Lower lobe of right lung (tissue), 2 donors: ENCODE results near the gene CEP97. TPM values are rescaled to one million over a fixed set of nuclear protein-coding genes. Genes with fewer than 3 reads are reported as not detected.

Source experiments
- ATAC-seq, 2 donors: fragments of 200-7000 bp; cut with Tn5 transposase; one replicate each; pipeline ENCODE4 v1.9.1; 2020 to 2022; ENCODE audit warnings: mild to moderate bottlenecking in 2 of 2, moderate library complexity in 2 of 2
- DNase-seq: peaks from one replicate; pipeline ENCODE4 v3.0.0-alpha.2; 2020
- H3K27ac ChIP-seq: fragments of 200-600 bp; one replicate; pipeline ENCODE4 v1.8.0; 2022
- H3K27me3 ChIP-seq: fragments of 200-600 bp; one replicate; pipeline ENCODE4 v1.8.0; 2022; ENCODE audit warnings: low read depth
- H3K36me3 ChIP-seq: fragments of 200-600 bp; one replicate; pipeline ENCODE4 v1.8.0; 2022; ENCODE audit warnings: mild to moderate bottlenecking
- H3K4me1 ChIP-seq: fragments of 200-600 bp; one replicate; pipeline ENCODE4 v1.8.0; 2022
- H3K4me3 ChIP-seq: fragments of 200-600 bp; one replicate; pipeline ENCODE4 v1.8.0; 2022; ENCODE audit warnings: mild to moderate bottlenecking
- H3K9me3 ChIP-seq: fragments of 200-600 bp; one replicate; pipeline ENCODE4 v1.8.0; 2022
- intact Hi-C: fragments of 100-400 bp; cut with DNase I; formaldehyde crosslinking; loops from one replicate; pipeline ENCODE4 v1.11.0; 2022
- long read RNA-seq: library from polyadenylated mRNA; unstranded; transcript quantifications from one replicate; pipeline ENCODE4 v2.0.0, GENCODE V29; 2021
- total RNA-seq: library from RNA; stranded (reverse); fragmentation: NEBNext Ultra II Directional; extraction: Animal tissue kit (Norgen Biotek cat#: 25700); gene quantifications from one replicate; pipeline ENCODE4 v1.2.1, GENCODE V29; 2021
- TF ChIP-seq, protein P1 (sequence below): fragments of 200-600 bp; IDR thresholded peaks from one replicate; pipeline ENCODE4 v1.8.0; 2022; ENCODE audit warnings: antibody characterized with exemption, mild to moderate bottlenecking
- donor health status: DM: no; HTN: yes; CAD: no; lungs with severe emphysema.

The CEP97 gene, protein sequence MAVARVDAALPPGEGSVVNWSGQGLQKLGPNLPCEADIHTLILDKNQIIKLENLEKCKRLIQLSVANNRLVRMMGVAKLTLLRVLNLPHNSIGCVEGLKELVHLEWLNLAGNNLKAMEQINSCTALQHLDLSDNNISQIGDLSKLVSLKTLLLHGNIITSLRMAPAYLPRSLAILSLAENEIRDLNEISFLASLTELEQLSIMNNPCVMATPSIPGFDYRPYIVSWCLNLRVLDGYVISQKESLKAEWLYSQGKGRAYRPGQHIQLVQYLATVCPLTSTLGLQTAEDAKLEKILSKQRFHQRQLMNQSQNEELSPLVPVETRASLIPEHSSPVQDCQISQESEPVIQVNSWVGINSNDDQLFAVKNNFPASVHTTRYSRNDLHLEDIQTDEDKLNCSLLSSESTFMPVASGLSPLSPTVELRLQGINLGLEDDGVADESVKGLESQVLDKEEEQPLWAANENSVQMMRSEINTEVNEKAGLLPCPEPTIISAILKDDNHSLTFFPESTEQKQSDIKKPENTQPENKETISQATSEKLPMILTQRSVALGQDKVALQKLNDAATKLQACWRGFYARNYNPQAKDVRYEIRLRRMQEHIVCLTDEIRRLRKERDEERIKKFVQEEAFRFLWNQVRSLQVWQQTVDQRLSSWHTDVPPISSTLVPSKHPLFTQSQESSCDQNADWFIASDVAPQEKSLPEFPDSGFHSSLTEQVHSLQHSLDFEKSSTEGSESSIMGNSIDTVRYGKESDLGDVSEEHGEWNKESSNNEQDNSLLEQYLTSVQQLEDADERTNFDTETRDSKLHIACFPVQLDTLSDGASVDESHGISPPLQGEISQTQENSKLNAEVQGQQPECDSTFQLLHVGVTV
- total RNA-seq, result 8.0 TPM
- long read RNA-seq, full-length matches to known transcripts, result 2 of 6 reads
- long read RNA-seq, partial matches to known transcripts, result 0 of 6 reads
- long read RNA-seq, other reads (novel, unspliced or antisense), result 4 of 6 reads

DNA sequence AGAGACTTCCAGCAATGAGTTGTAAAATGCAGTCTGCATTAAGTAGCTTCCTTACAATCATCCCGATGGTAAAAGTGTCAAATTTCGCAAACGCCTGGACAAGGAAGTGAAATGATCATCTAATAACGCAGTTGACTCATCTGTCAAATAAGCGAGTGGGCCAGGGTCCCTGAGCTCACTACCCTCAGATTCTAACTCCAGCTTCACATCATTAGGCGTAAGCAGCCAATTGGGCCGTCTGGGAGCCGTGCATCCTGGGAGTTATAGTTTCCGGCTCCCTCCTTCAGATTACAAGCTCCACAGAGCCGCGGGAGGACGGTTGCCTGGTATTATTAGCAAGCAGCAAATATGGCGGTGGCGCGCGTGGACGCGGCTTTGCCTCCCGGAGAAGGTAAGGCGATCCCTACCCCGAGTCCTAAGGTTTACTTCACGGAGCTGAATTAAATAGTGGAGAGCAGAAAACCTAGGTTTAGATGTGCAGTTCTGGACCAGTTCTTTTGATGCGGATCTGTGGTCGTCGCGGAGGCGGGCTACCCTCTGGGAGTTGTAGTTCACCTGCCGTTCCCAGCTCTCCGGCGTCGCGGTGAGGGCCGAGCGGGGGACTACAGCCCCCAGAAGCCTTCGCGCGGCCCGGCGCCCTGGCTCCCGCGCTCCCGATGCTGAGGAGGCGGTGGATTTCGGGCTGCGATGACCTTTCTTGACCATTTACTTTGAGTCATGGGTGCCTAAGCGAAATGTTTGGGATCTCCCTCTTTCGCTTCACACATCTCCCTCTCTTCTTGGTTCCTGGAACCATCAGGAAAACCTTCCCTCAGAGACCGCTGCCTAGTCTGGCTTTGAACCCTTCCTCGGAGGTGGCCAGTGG, at the start of gene CEP97:
CEP97 (plus strand) TSS at position 286 of the 865 bp plus-strand sequence; CDS start at position 349, 63 bp downstream.
- H3K36me3 ChIP-seq, result peaks cover 17% of the 10 kb centered on the region
- peak within 1 kb of the TSS; percentile 77 for H3K27ac ChIP-seq
- DNase-seq (peak; percentile 94), ATAC-seq (peak; percentile 100)
- intact Hi-C loops, result no loop called here
- no peaks in the 10 kb centered on the region for H3K27me3 ChIP-seq
- TF ChIP-seq, protein P1, sequence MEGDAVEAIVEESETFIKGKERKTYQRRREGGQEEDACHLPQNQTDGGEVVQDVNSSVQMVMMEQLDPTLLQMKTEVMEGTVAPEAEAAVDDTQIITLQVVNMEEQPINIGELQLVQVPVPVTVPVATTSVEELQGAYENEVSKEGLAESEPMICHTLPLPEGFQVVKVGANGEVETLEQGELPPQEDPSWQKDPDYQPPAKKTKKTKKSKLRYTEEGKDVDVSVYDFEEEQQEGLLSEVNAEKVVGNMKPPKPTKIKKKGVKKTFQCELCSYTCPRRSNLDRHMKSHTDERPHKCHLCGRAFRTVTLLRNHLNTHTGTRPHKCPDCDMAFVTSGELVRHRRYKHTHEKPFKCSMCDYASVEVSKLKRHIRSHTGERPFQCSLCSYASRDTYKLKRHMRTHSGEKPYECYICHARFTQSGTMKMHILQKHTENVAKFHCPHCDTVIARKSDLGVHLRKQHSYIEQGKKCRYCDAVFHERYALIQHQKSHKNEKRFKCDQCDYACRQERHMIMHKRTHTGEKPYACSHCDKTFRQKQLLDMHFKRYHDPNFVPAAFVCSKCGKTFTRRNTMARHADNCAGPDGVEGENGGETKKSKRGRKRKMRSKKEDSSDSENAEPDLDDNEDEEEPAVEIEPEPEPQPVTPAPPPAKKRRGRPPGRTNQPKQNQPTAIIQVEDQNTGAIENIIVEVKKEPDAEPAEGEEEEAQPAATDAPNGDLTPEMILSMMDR, result no peak
- H3K4me1 ChIP-seq, result peaks cover 15% of the 10 kb centered on the region
- no peaks in the 10 kb centered on the region for H3K9me3 ChIP-seq
- H3K4me3 ChIP-seq, result peak within 1 kb of the TSS; percentile 96

DNA sequence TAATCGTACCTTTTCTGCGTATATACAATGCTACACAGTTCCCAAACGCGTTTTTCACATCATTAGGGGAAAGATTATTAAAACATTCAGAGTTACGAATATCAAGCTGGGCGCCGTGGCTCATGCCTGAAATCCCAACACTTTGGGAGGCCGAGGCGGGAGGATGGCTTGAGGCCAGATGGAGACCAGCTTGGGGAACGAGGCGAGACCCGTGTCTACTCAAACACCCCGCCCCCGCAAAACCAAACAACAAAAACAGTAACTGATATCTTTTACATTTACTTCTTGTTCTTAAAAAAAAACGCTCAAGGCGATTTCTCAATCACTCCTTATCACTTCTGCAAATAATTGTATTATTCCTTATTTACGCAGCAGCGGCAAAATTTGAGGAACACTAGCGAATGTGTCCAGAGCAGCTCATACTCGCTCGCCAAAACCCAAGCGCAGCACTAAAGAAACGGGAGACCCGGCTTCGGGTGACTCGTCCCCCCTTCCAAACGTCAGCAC, 48.7 kb upstream of the CEP97 start:
- H3K4me1 ChIP-seq, result peaks cover 44% of the 10 kb centered on the region
- TF ChIP-seq, protein P1, result peak; percentile 24
- intact Hi-C loops, result no loop called here
- peak overlapping the region; percentile 98 for H3K4me3 ChIP-seq
- H3K9me3 ChIP-seq, result no peaks in the 10 kb centered on the region
- peak overlapping the region; percentile 98 for H3K27ac ChIP-seq
- H3K36me3 ChIP-seq, result peaks cover 34% of the 10 kb centered on the region
- ATAC-seq, result no peak
- DNase-seq, result peak; percentile 66
- no peaks in the 10 kb centered on the region for H3K27me3 ChIP-seq

DNA sequence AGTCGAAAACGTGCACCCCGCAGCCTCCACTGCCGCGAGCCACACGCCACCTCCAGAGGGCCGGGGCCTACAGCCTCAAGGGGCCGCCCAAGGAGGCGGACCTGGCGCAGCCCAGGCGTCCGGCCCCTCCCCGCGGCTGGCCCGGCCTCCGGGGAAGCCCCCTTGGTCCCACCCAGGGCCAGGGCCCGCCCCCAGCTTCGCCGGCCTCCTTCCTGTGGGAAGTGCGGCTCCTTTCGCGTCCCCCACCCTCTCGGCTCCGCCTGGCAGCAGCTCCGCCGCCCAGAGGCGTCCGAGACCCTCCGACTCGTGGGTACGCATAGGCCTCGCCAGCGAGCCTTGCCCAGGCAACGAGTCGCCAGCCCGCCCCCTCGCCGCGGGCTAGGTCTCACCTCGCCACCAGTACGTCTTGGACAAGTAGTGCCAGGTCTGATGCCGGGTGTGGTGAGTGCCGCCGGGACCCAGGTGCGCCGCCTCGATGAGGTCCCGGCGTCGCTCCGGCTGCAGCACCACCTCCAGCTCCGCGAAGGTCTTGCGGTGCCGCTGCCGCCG, 48.1 kb upstream of the CEP97 start:
- TF ChIP-seq, protein P1, result peak; percentile 8
- DNase-seq, result peak; percentile 96
- Histone ChIP-seq H3K4me3 (peak overlapping the region; percentile 98), H3K4me1 (peaks cover 44% of the 10 kb centered on the region), H3K36me3 (peaks cover 34% of the 10 kb centered on the region), H3K9me3 (no peaks in the 10 kb centered on the region), H3K27me3 (no peaks in the 10 kb centered on the region), H3K27ac (peak overlapping the region; percentile 98)
- intact Hi-C loops, result no loop called here
- ATAC-seq, result peak; percentile 97 to 98

DNA sequence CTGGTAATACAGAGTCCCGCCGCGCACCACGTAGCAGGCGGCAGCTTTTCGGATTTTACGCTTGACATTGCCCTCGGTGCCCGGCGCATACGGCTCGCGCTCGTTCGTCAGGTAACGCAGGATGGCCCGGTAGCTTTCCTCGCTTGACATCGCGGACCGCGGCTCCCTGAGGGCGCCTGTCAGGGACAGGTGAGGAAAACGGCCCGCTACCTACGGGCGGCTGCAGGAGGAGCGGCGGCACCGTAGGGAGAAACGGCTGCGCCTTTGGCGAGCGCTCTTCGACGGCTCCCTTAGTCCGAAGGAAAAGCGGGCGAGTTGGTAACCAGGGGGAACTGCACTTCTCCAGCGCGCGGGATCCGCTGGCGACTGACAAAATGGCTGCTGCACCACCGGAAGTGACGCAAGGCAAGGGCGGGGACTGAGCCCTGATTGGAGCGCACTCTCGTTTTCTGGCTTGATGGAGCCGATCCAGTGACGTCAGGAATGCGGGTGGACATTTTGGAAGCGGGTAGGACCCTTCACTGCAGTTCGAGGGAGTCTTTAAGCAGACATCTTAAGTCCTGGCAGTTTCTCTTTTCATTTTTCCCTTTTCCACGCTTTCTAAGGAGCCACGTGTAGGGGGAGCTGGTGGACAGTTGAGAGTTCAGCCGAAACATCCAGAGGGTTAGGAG, 47.5 kb upstream of the CEP97 start, which contains the start of gene ZBTB11:
ZBTB11 (minus strand) TSS at position 368 of the 671 bp plus-strand sequence; CDS start at position 150, 218 bp downstream.
- peak; percentile 99 for DNase-seq
- Histone ChIP-seq H3K4me3 (peak within 1 kb of the TSS; percentile 98), H3K27me3 (no peaks in the 10 kb centered on the region), H3K9me3 (no peaks in the 10 kb centered on the region), H3K36me3 (peaks cover 34% of the 10 kb centered on the region), H3K27ac (peak within 1 kb of the TSS; percentile 98), H3K4me1 (peaks cover 44% of the 10 kb centered on the region)
- ATAC-seq, result peak; percentile 94
- TF ChIP-seq, protein P1, result peak; percentile 52
- intact Hi-C loops, result no loop called here
